GM12891 (cell line): ENCODE results near the gene STEAP3.

ENCODE experiments used
- DNase-seq: peaks from one replicate; pipeline ENCODE4 v3.0.0; 2011; ENCODE audit warnings: low spot score; ENCODE audit not compliant: insufficient read length
- FAIRE-seq: peaks from 2 replicates; lab custom pipeline; 2011; peaks lifted over from hg19 to GRCh38; lab: Jason Lieb, UNC
- PAX5 ChIP-seq: IDR thresholded peaks from 2 replicates; pipeline ENCODE4 v1.6.1; 2011; ENCODE audit warnings: low read length, moderate library complexity, mild to moderate bottlenecking; ENCODE audit not compliant: insufficient read depth, severe bottlenecking
- POLR2A ChIP-seq: IDR thresholded peaks from 2 replicates; pipeline ENCODE4 v1.6.1; 2011; ENCODE audit warnings: low read depth, low read length, control low read depth
- POLR2AphosphoS5 ChIP-seq: IDR thresholded peaks from 2 replicates; pipeline ENCODE4 v1.6.1; 2011; ENCODE audit warnings: low read depth, low read length, control low read depth
- POU2F2 ChIP-seq: IDR thresholded peaks from 2 replicates; pipeline ENCODE4 v1.6.1; 2011; ENCODE audit warnings: low read depth, mild to moderate bottlenecking, control low read depth, low read length, moderate library complexity
- SPI1 ChIP-seq: IDR thresholded peaks from 2 replicates; pipeline ENCODE4 v1.6.1; 2011; ENCODE audit warnings: low read depth, low read length, control low read depth
- TAF1 ChIP-seq: IDR thresholded peaks from 2 replicates; pipeline ENCODE4 v1.6.1; 2011; ENCODE audit warnings: low read depth, low read length, control low read depth

Gene STEAP3

DNA sequence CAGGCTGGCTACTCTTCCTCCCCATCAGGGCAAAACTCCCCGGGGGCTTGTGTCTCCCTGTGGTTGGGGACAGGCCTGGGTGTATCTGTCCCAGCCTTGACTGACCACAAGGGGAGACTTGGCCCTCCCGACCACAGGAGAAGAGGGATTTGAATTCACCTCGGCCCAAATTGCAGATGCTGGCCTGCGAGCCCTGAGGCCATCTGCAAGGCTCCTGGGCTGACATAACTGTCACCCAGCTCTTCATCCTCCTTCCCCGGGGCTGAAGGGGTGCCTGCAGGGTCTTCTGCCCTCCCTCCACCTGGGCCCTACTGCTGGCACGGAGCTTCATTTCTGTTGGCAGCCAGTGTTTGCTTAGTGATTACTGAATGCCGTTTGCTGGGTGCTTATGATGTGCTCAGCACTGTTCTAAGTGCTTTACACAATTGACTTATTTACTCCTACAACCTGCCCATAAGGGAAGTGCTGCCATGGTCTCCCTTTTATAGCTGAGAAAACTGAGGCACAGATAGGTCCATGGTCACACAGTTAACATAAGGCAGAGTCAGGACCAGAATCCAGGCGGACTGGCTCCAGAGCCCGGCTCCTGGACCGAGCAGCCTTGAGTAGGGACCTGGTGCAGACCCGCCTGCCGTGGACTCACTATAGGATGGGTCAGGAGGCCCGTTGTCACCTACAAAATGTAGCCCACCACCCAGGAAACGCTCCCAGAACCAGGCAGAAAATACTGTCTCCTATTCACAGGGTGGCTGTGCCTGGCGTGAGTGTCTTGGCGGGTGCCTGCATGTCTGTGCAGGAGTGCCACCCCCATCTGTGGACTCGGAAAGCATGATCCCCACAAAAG, 18.9 kb downstream of the STEAP3 start:
- FAIRE-seq (no peak), DNase-seq (no peak)
- TF ChIP-seq POLR2A, result no peak
- no peak for TF ChIP-seq POLR2AphosphoS5
- no peak for TF ChIP-seq POU2F2
- TF ChIP-seq TAF1, result no peak
- TF ChIP-seq PAX5, result no peak
- no peak for TF ChIP-seq SPI1

DNA sequence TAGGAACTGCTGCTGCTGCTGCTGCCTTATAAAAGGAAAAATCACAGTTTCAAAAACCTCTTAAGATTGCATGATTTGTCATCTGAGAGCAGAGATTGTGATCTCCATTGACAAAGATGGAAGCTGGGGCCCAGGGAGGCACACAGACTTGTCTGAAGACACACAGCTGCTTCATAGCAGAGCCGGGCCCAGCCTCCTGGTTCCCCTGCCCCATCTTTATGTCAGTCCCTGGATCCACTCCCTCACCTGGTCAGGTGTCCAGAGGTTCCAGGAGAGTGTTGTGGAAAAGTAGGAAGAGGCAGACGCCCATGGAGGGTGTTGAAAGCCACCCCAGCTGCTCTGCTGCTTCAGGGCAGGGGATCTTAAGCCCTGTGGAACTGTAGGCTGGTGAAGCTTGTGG, 20.0 kb downstream of the STEAP3 start:
- DNase-seq (no peak), FAIRE-seq (no peak)
- no peak for TF ChIP-seq SPI1
- TF ChIP-seq POLR2A, result no peak
- TF ChIP-seq POLR2AphosphoS5, result no peak
- TF ChIP-seq TAF1, result no peak
- no peak for TF ChIP-seq PAX5
- no peak for TF ChIP-seq POU2F2

DNA sequence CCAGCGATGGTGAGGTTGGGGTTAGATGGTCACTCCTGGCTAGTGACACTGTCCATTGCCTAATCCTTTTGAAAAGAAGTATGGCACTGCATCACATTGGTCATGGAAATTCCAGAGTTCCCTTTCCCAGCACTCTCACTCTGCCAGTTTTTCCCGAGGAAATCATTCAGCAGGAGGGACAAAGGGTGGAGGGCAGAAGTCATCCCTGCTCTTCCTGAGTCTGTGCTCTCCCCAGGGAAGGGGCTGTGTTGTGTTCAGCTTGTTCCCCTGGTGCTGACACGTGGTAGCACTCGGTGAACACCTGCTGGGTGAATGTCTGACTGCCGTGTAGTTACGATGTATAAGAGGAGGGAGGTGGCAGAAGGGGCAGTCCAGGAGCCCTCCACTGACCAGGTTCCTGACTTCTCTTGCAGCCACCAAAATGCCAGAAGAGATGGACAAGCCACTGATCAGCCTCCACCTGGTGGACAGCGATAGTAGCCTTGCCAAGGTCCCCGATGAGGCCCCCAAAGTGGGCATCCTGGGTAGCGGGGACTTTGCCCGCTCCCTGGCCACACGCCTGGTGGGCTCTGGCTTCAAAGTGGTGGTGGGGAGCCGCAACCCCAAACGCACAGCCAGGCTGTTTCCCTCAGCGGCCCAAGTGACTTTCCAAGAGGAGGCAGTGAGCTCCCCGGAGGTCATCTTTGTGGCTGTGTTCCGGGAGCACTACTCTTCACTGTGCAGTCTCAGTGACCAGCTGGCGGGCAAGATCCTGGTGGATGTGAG, 21.6 kb downstream of the STEAP3 start:
- FAIRE-seq, result no peak
- no peak for TF ChIP-seq PAX5
- no peak for TF ChIP-seq TAF1
- TF ChIP-seq SPI1, result no peak
- no peak for TF ChIP-seq POLR2AphosphoS5
- TF ChIP-seq POLR2A, result no peak
- no peak for TF ChIP-seq POU2F2
- no peak for DNase-seq

DNA sequence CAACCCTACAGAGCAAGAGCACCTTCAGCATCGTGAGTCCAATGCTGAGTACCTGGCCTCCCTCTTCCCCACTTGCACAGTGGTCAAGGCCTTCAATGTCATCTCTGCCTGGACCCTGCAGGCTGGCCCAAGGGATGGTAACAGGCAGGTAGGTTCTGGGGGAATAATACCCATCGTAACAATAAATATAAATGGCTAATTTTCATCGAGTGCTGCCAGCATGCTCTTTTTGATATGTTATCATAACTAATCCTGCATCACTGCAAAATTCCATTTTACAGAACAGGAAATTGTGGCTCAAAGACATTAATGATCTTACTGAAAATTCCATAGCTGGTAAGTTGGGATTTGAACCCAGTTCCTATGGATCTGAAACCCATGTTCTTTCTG, 22.2 kb downstream of the STEAP3 start:
- no peak for FAIRE-seq
- no peak for TF ChIP-seq POLR2A
- TF ChIP-seq SPI1, result no peak
- no peak for TF ChIP-seq PAX5
- TF ChIP-seq POLR2AphosphoS5, result no peak
- no peak for TF ChIP-seq POU2F2
- TF ChIP-seq TAF1, result no peak
- no peak for DNase-seq

DNA sequence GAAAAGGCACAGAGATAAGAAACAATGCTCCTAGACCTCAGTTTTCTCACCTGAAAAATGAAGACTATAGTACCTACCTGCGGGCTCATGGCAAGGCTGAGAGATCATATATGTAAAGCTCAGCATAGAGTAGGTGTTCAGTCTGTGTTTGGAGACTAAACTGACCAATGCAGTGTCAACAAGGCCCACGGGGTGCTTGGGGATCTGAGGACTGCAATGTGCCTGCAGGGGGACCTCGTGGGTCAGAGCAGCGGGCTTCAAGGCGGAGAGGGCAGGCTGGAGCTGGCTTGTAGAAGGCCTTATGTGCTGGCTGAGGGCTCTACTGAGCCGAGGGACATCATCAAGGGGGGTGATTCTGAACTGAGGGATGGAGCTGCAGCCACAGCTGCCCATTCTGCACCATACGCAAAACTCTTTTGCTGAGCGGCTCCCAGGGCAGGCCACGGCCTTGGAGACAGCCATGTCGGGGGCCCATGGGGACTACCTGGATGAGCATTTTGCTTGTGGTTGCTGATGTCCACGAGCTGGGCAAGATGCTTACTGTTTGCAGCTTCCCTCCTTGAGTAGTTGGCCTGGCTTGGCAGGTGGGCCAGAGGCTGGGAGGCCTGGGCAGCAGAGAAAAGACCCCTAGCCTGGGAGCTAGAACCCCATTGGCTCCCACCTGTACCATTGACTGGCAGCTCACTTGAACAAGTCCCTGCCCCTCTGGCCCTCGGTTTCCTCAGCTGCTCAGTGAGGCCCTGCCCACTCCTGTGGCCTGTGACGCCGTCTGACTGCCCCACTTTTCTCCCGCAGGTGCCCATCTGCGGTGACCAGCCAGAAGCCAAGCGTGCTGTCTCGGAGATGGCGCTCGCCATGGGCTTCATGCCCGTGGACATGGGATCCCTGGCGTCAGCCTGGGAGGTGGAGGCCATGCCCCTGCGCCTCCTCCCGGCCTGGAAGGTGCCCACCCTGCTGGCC, 23.5 kb downstream of the STEAP3 start:
- TF ChIP-seq TAF1 (no peak), SPI1 (no peak), POLR2AphosphoS5 (no peak), POU2F2 (no peak), POLR2A (no peak), PAX5 (no peak)
- DNase-seq (no peak), FAIRE-seq (no peak)

DNA sequence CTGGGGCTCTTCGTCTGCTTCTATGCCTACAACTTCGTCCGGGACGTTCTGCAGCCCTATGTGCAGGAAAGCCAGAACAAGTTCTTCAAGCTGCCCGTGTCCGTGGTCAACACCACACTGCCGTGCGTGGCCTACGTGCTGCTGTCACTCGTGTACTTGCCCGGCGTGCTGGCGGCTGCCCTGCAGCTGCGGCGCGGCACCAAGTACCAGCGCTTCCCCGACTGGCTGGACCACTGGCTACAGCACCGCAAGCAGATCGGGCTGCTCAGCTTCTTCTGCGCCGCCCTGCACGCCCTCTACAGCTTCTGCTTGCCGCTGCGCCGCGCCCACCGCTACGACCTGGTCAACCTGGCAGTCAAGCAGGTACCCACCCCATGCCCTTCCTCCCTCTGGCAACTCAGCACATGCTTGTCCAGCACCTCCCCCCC, 24.2 kb downstream of the STEAP3 start:
- DNase-seq (no peak), FAIRE-seq (no peak)
- TF ChIP-seq PAX5 (no peak), TAF1 (no peak), POLR2AphosphoS5 (no peak), POU2F2 (no peak)

DNA sequence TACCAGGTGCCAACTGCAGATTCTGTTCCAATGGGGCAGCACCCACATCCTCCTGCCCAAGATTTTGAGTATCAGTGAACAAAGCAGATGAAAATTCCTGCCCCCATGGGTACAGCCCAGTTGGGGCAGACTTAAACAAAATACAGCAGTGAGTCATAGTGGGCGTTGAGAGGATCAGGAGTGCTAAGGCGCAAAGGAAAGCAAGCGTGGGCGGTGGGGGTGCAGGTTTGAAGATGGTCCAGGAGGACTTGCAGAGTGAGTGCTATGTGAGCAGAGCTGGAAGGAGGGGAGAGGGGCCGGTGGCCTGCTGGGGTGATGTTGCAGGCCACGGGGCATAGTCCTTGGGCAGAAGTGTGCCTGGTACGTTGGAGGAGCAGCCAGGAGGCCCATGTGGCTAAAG, 24.7 kb downstream of the STEAP3 start:
- no peak for TF ChIP-seq PAX5
- no peak for TF ChIP-seq POLR2AphosphoS5
- TF ChIP-seq TAF1, result no peak
- no peak for TF ChIP-seq POLR2A
- TF ChIP-seq SPI1, result no peak
- no peak for TF ChIP-seq POU2F2
- no peak for DNase-seq
- FAIRE-seq, result no peak

DNA sequence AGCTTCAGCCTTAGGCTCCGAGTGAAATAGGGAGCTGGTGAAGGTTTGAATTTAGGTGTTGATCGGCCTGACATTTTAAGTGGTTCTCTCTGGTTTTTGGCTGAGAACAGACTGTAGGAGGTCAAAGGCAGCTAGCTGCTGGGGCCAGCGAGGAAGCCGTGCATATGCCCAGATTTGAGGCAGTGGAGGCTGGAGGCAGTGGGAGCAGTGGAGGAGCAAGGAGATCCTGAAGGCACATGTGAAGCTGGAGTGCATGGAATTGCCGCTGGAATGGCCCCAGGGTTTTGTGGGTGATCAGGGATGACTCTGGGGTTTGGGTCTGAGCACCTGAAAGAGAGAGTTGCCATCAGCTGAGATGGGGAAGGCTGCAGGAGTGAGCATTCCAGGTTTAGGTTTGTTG, 25.1 kb downstream of the STEAP3 start:
- FAIRE-seq, result no peak
- no peak for TF ChIP-seq POLR2AphosphoS5
- no peak for TF ChIP-seq POU2F2
- no peak for TF ChIP-seq SPI1
- TF ChIP-seq POLR2A, result no peak
- TF ChIP-seq TAF1, result no peak
- no peak for TF ChIP-seq PAX5
- no peak for DNase-seq

DNA sequence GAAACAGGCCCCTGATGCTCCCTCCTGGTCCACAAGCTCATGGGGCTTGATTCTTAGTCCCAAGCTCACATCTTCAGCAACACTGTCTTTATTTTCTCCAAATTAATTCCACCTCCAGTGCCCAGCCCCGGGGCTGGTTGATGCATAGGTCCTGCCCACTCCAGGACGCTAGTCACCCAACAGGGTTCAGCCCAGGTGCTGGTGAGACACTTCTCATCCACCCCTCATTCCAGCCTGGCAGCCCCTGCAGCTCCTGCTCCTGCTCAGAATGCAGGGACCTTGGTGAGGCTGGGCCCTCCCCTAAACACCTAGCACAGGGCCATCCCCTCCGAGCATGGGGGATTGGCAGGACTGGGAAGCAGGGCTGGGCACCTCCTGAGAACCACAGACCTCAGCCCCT, 25.7 kb downstream of the STEAP3 start:
- no peak for FAIRE-seq
- TF ChIP-seq SPI1, result no peak
- TF ChIP-seq POLR2AphosphoS5, result no peak
- no peak for TF ChIP-seq POU2F2
- TF ChIP-seq TAF1, result no peak
- TF ChIP-seq PAX5, result no peak
- TF ChIP-seq POLR2A, result no peak
- no peak for DNase-seq
